Measurements from ENCODE around the gene IL10RB. TPM values are rescaled to one million over a fixed set of nuclear protein-coding genes. Genes with fewer than 3 reads are reported as not detected.

IL10RB gene
- total RNA-seq, 4 donors from 2014 or later, result 19.8 to 83.8 (median 35.1) TPM

GRCh38 chr21:33286600-33287456 lies 20.7 kb downstream of the IL10RB start:
- no peak for TF ChIP-seq CTCF (IDR thresholded peaks at IDR 0.05; ENCODE audit: low read depth)

- no peak for TF ChIP-seq CTCF (IDR thresholded peaks at IDR 0.05; ENCODE audit: low read depth)
Observed at GRCh38 chr21:33289199-33289819, 23.1 kb downstream of the IL10RB start.

GRCh38 chr21:33290441-33290840 lies 24.3 kb downstream of the IL10RB start:
- no peak for TF ChIP-seq CTCF (IDR thresholded peaks at IDR 0.05; ENCODE audit: low read depth)

GRCh38 chr21:33291686-33292085 lies 25.5 kb downstream of the IL10RB start:
- no peak for TF ChIP-seq CTCF (IDR thresholded peaks at IDR 0.05; ENCODE audit: low read depth)

DNA sequence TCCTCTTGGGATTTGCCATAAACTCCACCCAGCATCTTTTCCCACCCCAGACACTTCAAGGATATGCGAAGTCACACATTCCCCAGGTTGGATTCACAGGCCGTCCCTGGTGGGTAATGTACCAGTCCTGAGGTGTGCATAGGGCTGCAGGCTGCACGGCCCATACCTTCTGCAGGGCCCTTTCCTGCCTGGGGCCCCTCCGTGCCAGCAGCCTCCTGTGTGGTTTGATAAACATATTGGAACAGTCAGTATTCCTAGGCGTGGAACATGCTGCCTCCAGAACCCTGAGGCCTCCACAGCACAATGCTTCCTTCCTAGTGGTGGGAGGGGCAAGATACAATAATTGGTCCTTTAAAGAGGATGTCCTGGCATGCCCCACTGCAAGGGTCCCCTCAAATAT lies 26.6 kb downstream of the IL10RB start:
- no peak for TF ChIP-seq CTCF (IDR thresholded peaks at IDR 0.05; ENCODE audit: low read depth)

GRCh38 chr21:33293136-33293535 lies 27.0 kb downstream of the IL10RB start:
- no peak for TF ChIP-seq CTCF (IDR thresholded peaks at IDR 0.05; ENCODE audit: low read depth)

GRCh38 chr21:33293811-33294216 lies 27.6 kb downstream of the IL10RB start:
- TF ChIP-seq CTCF (IDR thresholded peaks at IDR 0.05; ENCODE audit: low read depth), result no peak

All from subcutaneous adipose tissue (tissue), 4 donors.